Smooth muscle cell of the coronary artery (primary cell): ENCODE data around the gene ATL3. TPM values are rescaled to one million over a fixed set of nuclear protein-coding genes. Genes with fewer than 3 reads are reported as not detected.

Experiments used
- total RNA-seq: library from RNA; depleted of rRNA; stranded (reverse); fragments of >200 nt; gene quantifications from 2 replicates; pipeline ENCODE4 v1.2.3, GENCODE V29; 2014; ENCODE audit warnings: low replicate concordance

ATL3 gene, protein sequence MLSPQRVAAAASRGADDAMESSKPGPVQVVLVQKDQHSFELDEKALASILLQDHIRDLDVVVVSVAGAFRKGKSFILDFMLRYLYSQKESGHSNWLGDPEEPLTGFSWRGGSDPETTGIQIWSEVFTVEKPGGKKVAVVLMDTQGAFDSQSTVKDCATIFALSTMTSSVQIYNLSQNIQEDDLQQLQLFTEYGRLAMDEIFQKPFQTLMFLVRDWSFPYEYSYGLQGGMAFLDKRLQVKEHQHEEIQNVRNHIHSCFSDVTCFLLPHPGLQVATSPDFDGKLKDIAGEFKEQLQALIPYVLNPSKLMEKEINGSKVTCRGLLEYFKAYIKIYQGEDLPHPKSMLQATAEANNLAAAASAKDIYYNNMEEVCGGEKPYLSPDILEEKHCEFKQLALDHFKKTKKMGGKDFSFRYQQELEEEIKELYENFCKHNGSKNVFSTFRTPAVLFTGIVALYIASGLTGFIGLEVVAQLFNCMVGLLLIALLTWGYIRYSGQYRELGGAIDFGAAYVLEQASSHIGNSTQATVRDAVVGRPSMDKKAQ
- total RNA-seq = 57.1 and 70.7 TPM in 2 replicates

DNA sequence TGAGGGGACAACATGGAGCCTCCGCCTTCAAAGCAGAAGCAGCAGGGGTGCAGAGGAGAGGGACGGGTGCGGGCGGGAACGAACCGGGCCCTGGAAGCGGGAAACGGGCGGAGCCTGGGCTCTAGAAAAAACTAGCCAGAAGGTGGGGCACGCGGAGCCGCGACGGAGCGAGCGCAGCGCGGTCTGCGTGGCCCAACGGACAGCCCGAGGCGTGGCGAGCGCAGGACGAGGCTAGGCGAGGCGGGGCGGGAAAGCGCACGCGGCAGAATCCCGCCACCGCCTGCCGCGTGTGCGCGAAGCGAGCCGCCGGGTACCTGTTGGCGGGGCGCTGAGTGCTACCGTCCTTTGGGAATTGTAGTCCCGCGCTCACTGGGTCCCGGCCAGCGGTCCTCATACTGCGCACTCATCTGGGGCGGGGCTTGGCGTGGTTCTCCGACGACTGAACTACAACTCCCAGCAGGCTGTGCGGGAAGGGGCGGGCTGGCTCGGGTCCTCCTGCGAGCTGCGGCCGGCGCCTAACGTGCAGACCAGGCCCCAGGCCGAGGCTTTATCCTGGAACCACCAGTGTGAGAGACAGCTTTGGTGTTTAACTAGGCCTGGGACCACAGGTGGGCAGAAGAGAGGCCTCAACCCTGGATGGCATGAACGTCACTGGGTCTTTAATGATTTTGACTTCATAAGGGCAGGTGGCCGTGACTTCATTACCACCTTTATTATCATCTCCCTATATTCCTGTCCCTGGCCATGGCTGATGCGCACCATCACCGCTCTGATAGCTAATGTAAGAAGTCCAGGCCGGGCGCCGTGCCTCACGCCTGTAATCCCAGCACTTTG lies at the start of gene ATL3:
TSS of gene ATL3 (minus strand) at position 55 of the 834 bp plus-strand sequence. CDS start at position 14, 41 bp downstream.

DNA sequence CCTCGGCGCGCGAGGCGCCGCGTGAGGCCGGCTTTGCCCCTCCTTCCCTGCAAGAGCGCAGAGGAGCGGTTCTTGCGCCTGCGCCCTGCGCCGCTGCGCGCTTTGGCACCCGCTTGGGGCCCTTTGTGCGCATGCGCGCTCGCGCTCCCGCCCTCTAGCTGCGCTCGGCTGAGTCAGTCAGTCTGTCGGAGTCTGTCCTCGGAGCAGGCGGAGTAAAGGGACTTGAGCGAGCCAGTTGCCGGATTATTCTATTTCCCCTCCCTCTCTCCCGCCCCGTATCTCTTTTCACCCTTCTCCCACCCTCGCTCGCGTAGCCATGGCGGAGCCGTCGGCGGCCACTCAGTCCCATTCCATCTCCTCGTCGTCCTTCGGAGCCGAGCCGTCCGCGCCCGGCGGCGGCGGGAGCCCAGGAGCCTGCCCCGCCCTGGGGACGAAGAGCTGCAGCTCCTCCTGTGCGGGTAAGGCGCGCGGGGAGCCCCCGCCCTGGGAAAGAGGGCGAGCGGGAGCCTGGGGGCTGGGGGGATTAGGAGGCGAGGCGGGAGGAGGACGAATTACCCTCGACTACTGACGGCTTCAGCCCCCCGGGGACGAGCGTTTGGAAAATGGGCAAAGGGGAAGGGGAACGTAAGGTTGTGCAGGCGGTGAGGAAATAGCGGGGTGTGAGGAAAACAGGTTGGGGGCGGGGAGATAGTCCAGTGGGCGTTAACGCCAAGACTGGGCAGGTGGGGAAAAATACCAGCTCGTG lies 10.3 kb upstream of the ATL3 start, which contains the start of gene RTN3:
TSS of gene RTN3 (plus strand) at position 180 of the 745 bp plus-strand sequence. CDS start at position 317, 137 bp downstream.

DNA sequence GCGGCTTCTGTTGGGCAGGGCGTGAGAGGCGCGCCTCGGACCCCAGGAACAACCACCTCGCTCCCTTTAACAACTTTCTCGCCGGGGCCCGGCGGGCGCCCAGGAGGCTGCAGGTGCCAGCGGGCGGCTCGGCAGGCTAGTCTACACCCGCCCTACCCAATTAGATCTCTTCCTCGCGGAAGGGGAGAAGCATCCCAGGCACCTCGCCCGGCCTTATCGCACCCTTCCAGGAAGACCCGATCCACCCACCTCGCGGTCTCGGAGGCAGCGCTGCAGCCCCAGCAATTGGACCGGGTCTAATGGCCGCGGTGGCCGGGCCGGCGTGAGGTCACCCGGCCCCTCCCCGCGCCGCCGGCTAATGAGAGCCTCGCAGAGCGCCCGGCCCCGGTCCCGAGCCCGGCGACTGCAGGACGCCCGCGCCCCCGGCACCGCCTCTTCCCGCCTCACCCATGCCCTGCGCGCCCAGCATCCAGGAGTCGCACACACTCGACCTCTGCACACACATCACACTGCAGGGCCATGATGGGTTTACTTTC lies 57.0 kb downstream of the ATL3 start, which contains the start of gene PLAAT3:
TSS of gene PLAAT3 (minus strand) at position 298 of the 536 bp plus-strand sequence. CDS start 419 bp downstream, outside the sequence.

Other genes with a start within 250 kb of the ATL3 start
- gene PLAAT5, start 180.2 kb downstream of the ATL3 start, total RNA-seq = 1.1 TPM in 1 of 2 replicates, not detected in the other
- gene LGALS12, start 165.3 kb downstream of the ATL3 start, total RNA-seq = 0.47 TPM in 1 of 2 replicates, not detected in the other
- gene PLAAT4, start 134.6 kb downstream of the ATL3 start, total RNA-seq = 8.3 and 49.4 TPM in 2 replicates
- gene PLAAT2, start 108.0 kb downstream of the ATL3 start, total RNA-seq = not detected in 2 replicates
- gene PLAAT3, start 56.9 kb downstream of the ATL3 start, total RNA-seq = 18.1 and 52.2 TPM in 2 replicates
- gene RTN3, start 10.1 kb upstream of the ATL3 start, total RNA-seq = 24.1 and 35.3 TPM in 2 replicates
- gene ZFTA, start 97.4 kb upstream of the ATL3 start, total RNA-seq = 10.0 and 17.2 TPM in 2 replicates
- gene SPINDOC, start 142.1 kb upstream of the ATL3 start, total RNA-seq = 6.7 and 12.0 TPM in 2 replicates
- 2.0 and 6.4 TPM in 2 replicates for gene MARK2, start 167.7 kb upstream of the ATL3 start, total RNA-seq
- gene RCOR2, start 245.8 kb upstream of the ATL3 start, total RNA-seq = 0.70 and 4.5 TPM in 2 replicates